Epithelial cell of proximal tubule (primary cell): ENCODE results near the gene OPCML. TPM values are rescaled to one million over a fixed set of nuclear protein-coding genes. Genes with fewer than 3 reads are reported as not detected.

Experiments used
- DNase-seq: peaks from one replicate; pipeline ENCODE4 v3.0.0-alpha.2; 2011; ENCODE audit warnings: low read depth
- H3K4me3 ChIP-seq: 2 replicates; pipeline ENCODE4 v1.5.1; 2011; ENCODE audit warnings: low read depth, mild to moderate bottlenecking, low read length
- total RNA-seq: library from RNA; depleted of rRNA; stranded (reverse); fragments of >200 nt; gene quantifications from 2 replicates; pipeline ENCODE4 v1.2.3, GENCODE V29; 2015
- TF ChIP-seq, protein P1 (sequence below): conservative IDR thresholded peaks from 2 replicates; pipeline ENCODE4 v1.5.1; 2012; ENCODE audit warnings: low read depth, mild to moderate bottlenecking, low read length

Gene OPCML
- total RNA-seq, 1 donor from 2014 or later, result not detected

DNA sequence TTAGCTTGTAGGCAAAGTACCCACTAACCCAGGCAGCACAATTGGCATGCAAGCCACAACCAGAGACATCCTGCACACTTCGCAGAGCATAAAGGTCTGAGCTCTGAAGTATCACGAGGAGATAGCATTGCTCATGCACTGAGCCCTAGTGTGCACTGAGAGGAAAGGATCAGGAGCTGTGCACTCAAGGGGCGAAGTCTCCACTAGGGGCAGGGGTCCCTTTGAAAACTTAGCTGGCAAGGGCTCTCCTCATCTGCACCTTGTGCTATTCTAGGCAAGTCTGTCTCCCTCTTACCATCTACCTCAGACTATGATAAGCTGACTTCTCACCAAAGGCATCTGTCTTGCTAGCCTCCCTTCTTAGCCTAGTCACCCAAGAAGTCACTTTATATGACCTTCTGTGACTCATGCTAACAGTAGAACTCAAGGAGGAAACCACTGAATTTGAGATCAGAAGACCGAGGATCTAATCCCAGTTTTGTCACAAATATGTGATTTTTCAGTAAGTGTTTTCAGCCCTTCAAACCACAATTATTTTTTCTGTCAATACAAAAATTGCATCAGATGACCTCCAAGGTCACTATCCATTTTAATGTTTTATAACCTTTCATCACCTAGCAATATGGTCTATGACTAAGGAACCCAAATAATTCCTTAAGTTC is 1083.8 kb downstream of the OPCML start:
- DNase-seq, result no peak
- H3K4me3 ChIP-seq, result no peak overlapping the region
- TF ChIP-seq, protein P1, sequence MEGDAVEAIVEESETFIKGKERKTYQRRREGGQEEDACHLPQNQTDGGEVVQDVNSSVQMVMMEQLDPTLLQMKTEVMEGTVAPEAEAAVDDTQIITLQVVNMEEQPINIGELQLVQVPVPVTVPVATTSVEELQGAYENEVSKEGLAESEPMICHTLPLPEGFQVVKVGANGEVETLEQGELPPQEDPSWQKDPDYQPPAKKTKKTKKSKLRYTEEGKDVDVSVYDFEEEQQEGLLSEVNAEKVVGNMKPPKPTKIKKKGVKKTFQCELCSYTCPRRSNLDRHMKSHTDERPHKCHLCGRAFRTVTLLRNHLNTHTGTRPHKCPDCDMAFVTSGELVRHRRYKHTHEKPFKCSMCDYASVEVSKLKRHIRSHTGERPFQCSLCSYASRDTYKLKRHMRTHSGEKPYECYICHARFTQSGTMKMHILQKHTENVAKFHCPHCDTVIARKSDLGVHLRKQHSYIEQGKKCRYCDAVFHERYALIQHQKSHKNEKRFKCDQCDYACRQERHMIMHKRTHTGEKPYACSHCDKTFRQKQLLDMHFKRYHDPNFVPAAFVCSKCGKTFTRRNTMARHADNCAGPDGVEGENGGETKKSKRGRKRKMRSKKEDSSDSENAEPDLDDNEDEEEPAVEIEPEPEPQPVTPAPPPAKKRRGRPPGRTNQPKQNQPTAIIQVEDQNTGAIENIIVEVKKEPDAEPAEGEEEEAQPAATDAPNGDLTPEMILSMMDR, result no peak

DNA sequence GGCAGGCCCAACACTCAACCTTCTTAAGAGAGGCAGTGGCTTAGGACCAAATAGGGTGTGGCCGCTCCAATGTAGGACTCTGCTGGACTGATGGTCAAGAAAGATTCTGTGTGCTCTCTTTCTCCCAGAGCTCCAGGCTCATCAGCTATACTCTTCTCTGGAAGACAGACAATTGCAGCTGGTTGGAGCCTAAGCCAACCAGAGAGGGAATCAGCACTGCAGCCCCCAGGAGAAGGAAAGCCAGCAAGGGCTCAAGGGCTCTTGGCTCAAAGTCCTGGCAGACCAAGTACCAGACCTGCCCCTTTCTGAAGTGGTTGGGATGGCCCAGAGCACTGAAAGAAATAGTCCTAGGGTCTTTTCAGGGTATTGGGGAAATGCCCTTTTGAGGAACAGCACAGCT is 1084.5 kb downstream of the OPCML start:
- DNase-seq, result no peak
- TF ChIP-seq, protein P1, result no peak
- no peak overlapping the region for H3K4me3 ChIP-seq

DNA sequence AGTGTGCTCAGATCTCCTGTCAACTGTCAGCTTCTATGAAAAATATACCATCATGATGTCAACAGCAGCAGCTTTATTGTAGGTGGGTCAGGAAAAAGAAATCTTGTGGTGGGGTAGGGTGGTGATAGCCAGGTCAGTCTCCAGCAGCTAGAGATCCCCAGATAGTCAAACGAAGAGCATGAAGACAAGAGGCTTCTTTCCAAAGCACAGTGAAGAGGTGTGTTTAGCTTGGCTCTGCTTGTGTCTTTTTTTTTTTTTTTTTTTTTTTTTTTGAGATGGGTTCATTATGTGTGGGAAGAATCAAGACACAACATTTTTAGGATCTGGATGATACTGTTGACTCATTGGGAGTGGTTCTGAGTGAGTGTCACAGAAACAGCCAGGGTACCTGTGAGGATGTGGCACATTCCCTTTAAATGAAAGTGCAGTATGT is 1086.4 kb downstream of the OPCML start:
- H3K4me3 ChIP-seq, result no peak overlapping the region
- no peak for DNase-seq
- TF ChIP-seq, protein P1, result no peak

DNA sequence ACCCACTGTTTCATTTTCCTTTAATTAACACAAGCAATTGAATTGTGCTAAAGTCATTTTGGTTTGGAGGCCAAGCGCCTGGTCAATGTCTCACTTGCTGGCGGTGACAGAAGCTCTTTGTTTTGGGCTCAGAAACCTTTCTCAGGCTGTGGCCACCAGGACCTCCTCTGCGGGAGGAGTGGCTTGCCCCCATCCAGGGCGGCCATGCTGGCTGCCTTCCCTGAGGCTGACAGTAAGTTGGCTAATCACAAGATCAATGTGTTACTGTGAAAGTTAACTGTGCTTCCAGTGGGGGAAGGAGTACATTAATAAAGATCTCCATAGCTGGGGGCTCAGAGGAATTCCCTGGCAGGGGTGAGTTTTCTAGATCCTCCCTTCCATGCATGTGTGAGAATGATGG is 1087.4 kb downstream of the OPCML start:
- no peak for DNase-seq
- H3K4me3 ChIP-seq, result no peak overlapping the region
- TF ChIP-seq, protein P1, result no peak

DNA sequence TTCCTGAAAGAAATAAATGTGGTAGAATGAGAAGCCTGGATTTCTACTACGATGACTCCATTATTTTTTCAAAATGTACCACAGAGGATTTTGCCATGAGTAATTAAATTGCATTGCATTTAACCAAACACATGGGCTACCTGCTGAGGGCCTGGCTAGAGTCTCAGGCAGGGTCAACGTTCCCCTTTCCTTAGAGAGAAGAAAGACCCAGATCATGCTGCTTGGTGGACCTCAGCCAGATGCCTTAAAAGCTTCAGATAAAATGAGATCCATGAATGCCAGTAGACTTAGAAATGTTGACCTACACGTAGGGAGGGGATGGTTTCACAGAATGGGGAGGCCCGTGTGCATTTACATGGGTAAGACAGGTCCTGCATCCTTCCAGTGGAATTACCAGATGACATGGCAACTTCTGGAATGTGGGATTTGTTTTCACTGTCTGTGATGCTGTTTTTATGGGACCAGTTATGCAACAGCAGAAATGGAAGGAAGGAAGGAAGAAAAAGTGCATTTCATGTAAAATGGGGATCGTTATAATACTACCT is 1092.5 kb downstream of the OPCML start:
- H3K4me3 ChIP-seq, result no peak overlapping the region
- TF ChIP-seq, protein P1, result no peak
- DNase-seq, result no peak

DNA sequence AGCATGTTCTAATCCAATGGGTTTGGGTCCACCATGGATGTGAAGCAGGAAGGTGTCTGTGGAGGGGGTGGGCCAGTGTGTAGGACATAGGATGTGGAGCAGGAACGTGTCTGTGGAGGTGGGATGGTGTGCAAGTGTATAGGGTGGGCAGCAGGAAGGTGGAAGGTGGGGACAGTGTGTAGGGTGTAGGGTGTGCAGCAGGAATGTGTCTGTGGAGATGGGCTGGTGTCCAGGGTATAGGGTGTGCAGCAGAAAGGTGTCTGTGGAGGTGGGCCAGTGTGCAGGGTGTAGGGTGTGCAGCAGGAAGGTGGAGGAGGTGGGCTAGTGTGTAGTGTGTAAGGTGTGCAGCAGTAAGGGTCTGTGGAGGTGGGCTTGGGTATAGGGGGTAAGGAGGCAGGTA is 1093.9 kb downstream of the OPCML start:
- no peak for DNase-seq
- H3K4me3 ChIP-seq, result no peak overlapping the region
- TF ChIP-seq, protein P1, result no peak
